ENCODE results near the gene ABI3BP.

The ABI3BP gene

DNA sequence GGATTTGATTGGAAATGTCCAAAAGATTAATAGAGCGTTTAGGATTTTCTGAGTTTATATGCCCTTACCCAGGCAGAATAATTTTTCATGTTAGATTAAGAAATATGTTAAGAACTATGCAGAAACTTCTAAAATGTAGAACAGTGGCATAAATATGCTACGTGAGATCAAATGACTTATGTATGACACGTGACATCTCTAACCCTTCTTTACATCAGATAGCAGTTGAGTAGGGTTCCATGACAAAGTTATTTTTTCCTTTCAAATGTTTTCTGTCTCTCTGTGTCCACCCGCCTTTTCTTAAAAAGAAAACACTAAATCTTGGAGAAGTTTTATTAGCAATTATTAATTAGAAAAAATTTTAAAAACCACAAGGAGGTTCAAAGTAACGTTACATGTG is 292.5 kb downstream of the ABI3BP start:
- no peaks in the 10 kb centered on the region for H4K20me1 ChIP-seq (ENCODE audit: insufficient read depth, low read length, poor library complexity, severe bottlenecking)
- H3K4me1 ChIP-seq (ENCODE audit: insufficient read depth, low read length, poor library complexity, severe bottlenecking): no peaks in the 10 kb centered on the region
- H3K9ac ChIP-seq (ENCODE audit: low read depth, low read length, poor library complexity, severe bottlenecking): no peak overlapping the region
- no peak overlapping the region for H2AFZ ChIP-seq (ENCODE audit: low read length)
- H3F3A ChIP-seq (ENCODE audit: low read depth): no peaks in the 10 kb centered on the region
- no peaks in the 10 kb centered on the region for H3K9me2 ChIP-seq (replicated peaks; ENCODE audit: low read depth, low read length)
- no peaks in the 10 kb centered on the region for H3K36me3 ChIP-seq (ENCODE audit: insufficient read depth, low read length)
- H3K4me3 ChIP-seq (ENCODE audit: low read length, poor library complexity, severe bottlenecking): no peak overlapping the region
- no peaks in the 10 kb centered on the region for H3K9me3 ChIP-seq (ENCODE audit: insufficient read depth, low read depth, low read length)
- H3K79me2 ChIP-seq (ENCODE audit: insufficient read depth, low read length): no peaks in the 10 kb centered on the region
- peaks cover 54% of the 10 kb centered on the region for H3K27me3 ChIP-seq (ENCODE audit: insufficient read depth, low read length, poor library complexity, severe bottlenecking)
- no peak for TF ChIP-seq EZH2phosphoT487 (IDR thresholded peaks at IDR 0.05; ENCODE audit: borderline replicate concordance)
- TF ChIP-seq, protein P1, sequence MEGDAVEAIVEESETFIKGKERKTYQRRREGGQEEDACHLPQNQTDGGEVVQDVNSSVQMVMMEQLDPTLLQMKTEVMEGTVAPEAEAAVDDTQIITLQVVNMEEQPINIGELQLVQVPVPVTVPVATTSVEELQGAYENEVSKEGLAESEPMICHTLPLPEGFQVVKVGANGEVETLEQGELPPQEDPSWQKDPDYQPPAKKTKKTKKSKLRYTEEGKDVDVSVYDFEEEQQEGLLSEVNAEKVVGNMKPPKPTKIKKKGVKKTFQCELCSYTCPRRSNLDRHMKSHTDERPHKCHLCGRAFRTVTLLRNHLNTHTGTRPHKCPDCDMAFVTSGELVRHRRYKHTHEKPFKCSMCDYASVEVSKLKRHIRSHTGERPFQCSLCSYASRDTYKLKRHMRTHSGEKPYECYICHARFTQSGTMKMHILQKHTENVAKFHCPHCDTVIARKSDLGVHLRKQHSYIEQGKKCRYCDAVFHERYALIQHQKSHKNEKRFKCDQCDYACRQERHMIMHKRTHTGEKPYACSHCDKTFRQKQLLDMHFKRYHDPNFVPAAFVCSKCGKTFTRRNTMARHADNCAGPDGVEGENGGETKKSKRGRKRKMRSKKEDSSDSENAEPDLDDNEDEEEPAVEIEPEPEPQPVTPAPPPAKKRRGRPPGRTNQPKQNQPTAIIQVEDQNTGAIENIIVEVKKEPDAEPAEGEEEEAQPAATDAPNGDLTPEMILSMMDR (conservative IDR thresholded peaks at IDR 0.05; ENCODE audit: low read length): no peak
- H3K4me2 ChIP-seq (ENCODE audit: low read depth, low read length, poor library complexity, severe bottlenecking): no peak overlapping the region

Data from Loucy (cell line).